ENCODE measurements around the gene CD46. TPM values are rescaled to one million over a fixed set of nuclear protein-coding genes. Genes with fewer than 3 reads are reported as not detected.

CD46 gene
- total RNA-seq, 1 experiment from 2014 or later = 214 TPM

- Histone ChIP-seq H3K4me2 (no peak overlapping the region), H3K4me1 (replicated peaks; ENCODE audit: insufficient read depth) (no peaks in the 10 kb centered on the region), H3K36me3 (ENCODE audit: low read depth) (no peaks in the 10 kb centered on the region), H3K9me3 (ENCODE audit: insufficient read depth, low read depth) (no peaks in the 10 kb centered on the region), H3K27ac (no peak overlapping the region), H3K79me2 (ENCODE audit: low read depth) (peaks cover 8% of the 10 kb centered on the region; the same call in 1 of the 2 replicates), H3F3A (ENCODE audit: insufficient read depth, low read depth) (no peaks in the 10 kb centered on the region), H3K4me3 (no peak overlapping the region), H4K20me1 (ENCODE audit: insufficient read depth) (no peaks in the 10 kb centered on the region), H3K27me3 (ENCODE audit: insufficient read depth, low read depth) (no peaks in the 10 kb centered on the region), H3K9me2 (ENCODE audit: insufficient read depth) (no peaks in the 10 kb centered on the region), H2AFZ (no peak overlapping the region)
- ChIA-PET POLR2A (ENCODE audit: unreplicated experiment) (no interaction called here), CTCF (no interaction called here)
- no peak for DNase-seq
- TF ChIP-seq CTCF (conservative IDR thresholded peaks at IDR 0.05) = no peak
- intact Hi-C loops (cut with micrococcal nuclease; ENCODE audit: unreplicated experiment) = no loop called here
- BruUV-seq (replicated peaks) = no TSS peak
These were observed 90.0 kb downstream of the CD46 start for GRCh38 chr1:207841901-207842300.

GRCh38 chr1:207842506-207842905 lies 90.7 kb downstream of the CD46 start:
- Histone ChIP-seq H3K9me2 (ENCODE audit: insufficient read depth) (no peaks in the 10 kb centered on the region), H4K20me1 (ENCODE audit: insufficient read depth) (no peaks in the 10 kb centered on the region), H3K4me2 (no peak overlapping the region), H3K36me3 (ENCODE audit: low read depth) (no peaks in the 10 kb centered on the region), H2AFZ (no peak overlapping the region), H3F3A (ENCODE audit: insufficient read depth, low read depth) (peaks cover 2% of the 10 kb centered on the region; the same call in 1 of the 2 replicates), H3K27ac (no peak overlapping the region), H3K27me3 (ENCODE audit: insufficient read depth, low read depth) (no peaks in the 10 kb centered on the region), H3K4me3 (no peak overlapping the region), H3K4me1 (replicated peaks; ENCODE audit: insufficient read depth) (peaks cover under 1% of the 10 kb centered on the region; the same call in 1 of the 2 replicates), H3K9me3 (ENCODE audit: insufficient read depth, low read depth) (no peaks in the 10 kb centered on the region), H3K79me2 (ENCODE audit: low read depth) (peaks cover 9% of the 10 kb centered on the region; the same call in 1 of the 2 replicates)
- no peak for DNase-seq
- no TSS peak for BruUV-seq (replicated peaks)
- intact Hi-C loops (cut with micrococcal nuclease; ENCODE audit: unreplicated experiment) = no loop called here
- no peak for TF ChIP-seq EZH2 (IDR thresholded peaks at IDR 0.05; ENCODE audit: low read depth)
- TF ChIP-seq CTCF (conservative IDR thresholded peaks at IDR 0.05) = no peak
- POLR2A ChIA-PET (ENCODE audit: unreplicated experiment) = no interaction called here
- CTCF ChIA-PET = no interaction called here

- H3K27ac ChIP-seq = no peak overlapping the region
These were observed 92.5 kb downstream of the CD46 start for GRCh38 chr1:207844371-207844770.

More at GRCh38 chr1:207844371-207844770, 92.5 kb downstream of the CD46 start:
- H3K9me3 ChIP-seq (ENCODE audit: insufficient read depth, low read depth) = no peaks in the 10 kb centered on the region
- no TSS peak for BruUV-seq (replicated peaks)
- TF ChIP-seq CTCF (conservative IDR thresholded peaks at IDR 0.05) (no peak), EZH2 (IDR thresholded peaks at IDR 0.05; ENCODE audit: low read depth) (no peak)
- no peak for DNase-seq
- peaks cover 17% of the 10 kb centered on the region for H3K4me1 ChIP-seq (replicated peaks; ENCODE audit: insufficient read depth)
- CTCF ChIA-PET = no interaction called here
- H3K4me3 ChIP-seq = no peak overlapping the region
- H3K9me2 ChIP-seq (ENCODE audit: insufficient read depth) = no peaks in the 10 kb centered on the region
- no peaks in the 10 kb centered on the region for H4K20me1 ChIP-seq (ENCODE audit: insufficient read depth)
- H3K36me3 ChIP-seq (ENCODE audit: low read depth) = no peaks in the 10 kb centered on the region
- H3K27me3 ChIP-seq (ENCODE audit: insufficient read depth, low read depth) = no peaks in the 10 kb centered on the region
- POLR2A ChIA-PET (ENCODE audit: unreplicated experiment) = no interaction called here
- H3K79me2 ChIP-seq (ENCODE audit: low read depth) = peaks cover 9% of the 10 kb centered on the region; the same call in 1 of the 2 replicates
- intact Hi-C loops (cut with micrococcal nuclease; ENCODE audit: unreplicated experiment) = no loop called here
- H3F3A ChIP-seq (ENCODE audit: insufficient read depth, low read depth) = peaks cover 13% of the 10 kb centered on the region; the same call in 1 of the 2 replicates
- no peak overlapping the region for H3K4me2 ChIP-seq
- no peak overlapping the region for H2AFZ ChIP-seq

Other genes with a start within 250 kb of the CD46 start
- not detected in 2 replicates for gene CR1L, start 106.9 kb upstream of the CD46 start, total RNA-seq (2021)
- not detected in 2 replicates for gene CD34, start 159.1 kb downstream of the CD46 start, total RNA-seq (2021)